Kidney (tissue), 14 donors: ENCODE measurements around the gene CARD11. TPM values are rescaled to one million over a fixed set of nuclear protein-coding genes. Genes with fewer than 3 reads are reported as not detected.

Source experiments
- DNase-seq, 5 donors: peaks; one replicate each; pipeline ENCODE4 v3.0.0-alpha.2; 2013 to 2020
- FAIRE-seq: peaks from 2 replicates; lab custom pipeline; 2012; peaks lifted over from hg19 to GRCh38; lab: Jason Lieb, UNC
- H3K27ac ChIP-seq, 2 donors: one replicate each; pipeline ENCODE4 v1.7.0; 2013; ENCODE audit warnings: low read depth in 2 of 2, low read length in 2 of 2, inconsistent platforms in 1 of 2
- H3K27me3 ChIP-seq: one replicate; pipeline ENCODE4 v1.7.1; 2013; ENCODE audit warnings: low read length, inconsistent platforms; ENCODE audit not compliant: control insufficient read depth, insufficient read depth
- H3K36me3 ChIP-seq, 3 donors: one replicate each; pipeline versions ENCODE4 v1.7.0 to v1.7.1; 2013; ENCODE audit warnings: low read length in 3 of 3, control low read depth in 1 of 3, inconsistent platforms in 1 of 3; ENCODE audit not compliant: insufficient read depth in 3 of 3, control insufficient read depth in 2 of 3
- H3K4me1 ChIP-seq, 3 donors: one replicate each; pipeline versions ENCODE4 v1.7.0 to v1.7.1; 2013; ENCODE audit warnings: low read length in 3 of 3, inconsistent platforms in 1 of 3, low read depth in 1 of 3; ENCODE audit not compliant: control insufficient read depth in 2 of 3, insufficient read depth in 2 of 3
- H3K4me3 ChIP-seq, 3 donors: one replicate each; pipeline versions ENCODE4 v1.7.0 to v1.8.1; 2013; ENCODE audit warnings: low read length in 3 of 3, control low read depth in 1 of 3, inconsistent platforms in 1 of 3
- H3K9ac ChIP-seq, 3 donors: one replicate each; pipeline versions ENCODE4 v1.7.0 to v1.7.1; 2013; ENCODE audit warnings: low read length in 3 of 3, control low read depth in 1 of 3, inconsistent platforms in 1 of 3
- H3K9me3 ChIP-seq, 3 donors: one replicate each; pipeline versions ENCODE4 v1.7.0 to v1.7.1; 2013; ENCODE audit warnings: low read length in 3 of 3, control low read depth in 1 of 3, inconsistent platforms in 1 of 3; ENCODE audit not compliant: control insufficient read depth in 2 of 3, insufficient read depth in 1 of 3
- intact Hi-C: fragments of 100-400 bp; cut with DNase I; formaldehyde crosslinking; loops from one replicate; pipeline ENCODE4 v1.11.1; 2022
- polyA plus RNA-seq: library from polyadenylated mRNA; stranded (reverse); fragments of 350-450 nt; fragmentation: Illumina TruSeq; extraction: RNeasy Lipid Tissue Mini Kit (QIAGEN cat#74804); gene quantifications from one replicate; pipeline ENCODE4 v1.2.3, GENCODE V29; 2014; ENCODE audit warnings: low read depth, low replicate concordance; ENCODE audit not compliant: insufficient read depth
- total RNA-seq: library from RNA; stranded (reverse); fragmentation: NEBNext Ultra II Directional; extraction: Animal tissue kit (Norgen Biotek cat#: 25700); gene quantifications from one replicate; pipeline ENCODE4 v1.2.1, GENCODE V29; 2021
- TF ChIP-seq, protein P1 (sequence below): IDR thresholded peaks from 3 replicates; pipeline ENCODE4 v1.5.1; 2012; ENCODE audit warnings: mild to moderate bottlenecking, moderate library complexity, borderline replicate concordance; ENCODE audit not compliant: insufficient read depth; ENCODE audit errors: extremely low read depth
- donor health status: control.
- donor health status: control.
- donor health status: control.
- donor health status: control.
- donor health status: control.
- donor health status: DM: yes; HTN: yes; CAD: no.
- donor health status: Normal renal cell carcinoma (clear cell type).

CARD11 gene
- total and polyA plus RNA-seq, 2 donors from 2014 or later = 0.22 to 9.6 TPM

DNA sequence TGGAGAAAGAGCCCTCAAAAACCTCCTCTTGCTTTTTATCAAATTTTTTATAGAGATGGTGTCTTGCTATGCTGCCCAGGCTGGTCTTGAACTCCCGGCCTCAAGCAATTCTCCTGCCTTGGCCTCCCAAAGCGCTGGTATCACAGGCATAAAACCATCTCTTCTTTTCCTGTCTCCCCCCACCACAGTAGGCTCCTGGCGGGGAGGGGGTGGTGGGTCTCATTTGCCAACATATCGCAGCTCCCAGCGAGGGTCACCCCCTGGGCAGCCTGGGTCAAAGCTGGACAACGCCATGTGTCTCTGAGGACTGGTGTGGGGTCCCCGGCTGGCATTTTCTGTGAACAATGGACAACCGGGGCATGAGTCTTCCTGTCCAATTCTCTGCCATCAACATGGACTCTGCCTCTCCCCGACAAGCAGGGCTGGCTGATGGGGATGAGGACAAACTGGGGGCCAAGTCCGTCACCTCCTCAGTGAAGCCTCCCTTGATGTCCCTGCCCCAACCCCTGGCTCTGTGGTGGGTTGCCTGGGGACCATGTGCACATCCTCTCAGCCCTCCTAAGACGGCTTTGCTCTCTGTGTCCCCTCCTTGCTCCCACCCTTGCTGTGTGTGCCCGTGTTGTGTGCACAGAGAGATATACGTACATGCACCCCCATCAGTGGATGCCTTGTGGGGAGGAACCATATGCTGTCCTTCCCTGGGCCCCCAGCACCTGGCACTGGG is 113.2 kb downstream of the CARD11 start:
- DNase-seq (peak in 2 of 5 donors; percentile 24 to 39), FAIRE-seq (no peak)
- Histone ChIP-seq H3K4me3 (no peak overlapping the region), H3K9ac (no peak overlapping the region), H3K36me3 (no peaks in the 10 kb centered on the region), H3K9me3 (no peaks in the 10 kb centered on the region), H3K27ac (no peak overlapping the region), H3K4me1 (no peaks in the 10 kb centered on the region), H3K27me3 (no peaks in the 10 kb centered on the region)
- intact Hi-C loops = no loop called here
- TF ChIP-seq, protein P1, sequence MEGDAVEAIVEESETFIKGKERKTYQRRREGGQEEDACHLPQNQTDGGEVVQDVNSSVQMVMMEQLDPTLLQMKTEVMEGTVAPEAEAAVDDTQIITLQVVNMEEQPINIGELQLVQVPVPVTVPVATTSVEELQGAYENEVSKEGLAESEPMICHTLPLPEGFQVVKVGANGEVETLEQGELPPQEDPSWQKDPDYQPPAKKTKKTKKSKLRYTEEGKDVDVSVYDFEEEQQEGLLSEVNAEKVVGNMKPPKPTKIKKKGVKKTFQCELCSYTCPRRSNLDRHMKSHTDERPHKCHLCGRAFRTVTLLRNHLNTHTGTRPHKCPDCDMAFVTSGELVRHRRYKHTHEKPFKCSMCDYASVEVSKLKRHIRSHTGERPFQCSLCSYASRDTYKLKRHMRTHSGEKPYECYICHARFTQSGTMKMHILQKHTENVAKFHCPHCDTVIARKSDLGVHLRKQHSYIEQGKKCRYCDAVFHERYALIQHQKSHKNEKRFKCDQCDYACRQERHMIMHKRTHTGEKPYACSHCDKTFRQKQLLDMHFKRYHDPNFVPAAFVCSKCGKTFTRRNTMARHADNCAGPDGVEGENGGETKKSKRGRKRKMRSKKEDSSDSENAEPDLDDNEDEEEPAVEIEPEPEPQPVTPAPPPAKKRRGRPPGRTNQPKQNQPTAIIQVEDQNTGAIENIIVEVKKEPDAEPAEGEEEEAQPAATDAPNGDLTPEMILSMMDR = no peak

DNA sequence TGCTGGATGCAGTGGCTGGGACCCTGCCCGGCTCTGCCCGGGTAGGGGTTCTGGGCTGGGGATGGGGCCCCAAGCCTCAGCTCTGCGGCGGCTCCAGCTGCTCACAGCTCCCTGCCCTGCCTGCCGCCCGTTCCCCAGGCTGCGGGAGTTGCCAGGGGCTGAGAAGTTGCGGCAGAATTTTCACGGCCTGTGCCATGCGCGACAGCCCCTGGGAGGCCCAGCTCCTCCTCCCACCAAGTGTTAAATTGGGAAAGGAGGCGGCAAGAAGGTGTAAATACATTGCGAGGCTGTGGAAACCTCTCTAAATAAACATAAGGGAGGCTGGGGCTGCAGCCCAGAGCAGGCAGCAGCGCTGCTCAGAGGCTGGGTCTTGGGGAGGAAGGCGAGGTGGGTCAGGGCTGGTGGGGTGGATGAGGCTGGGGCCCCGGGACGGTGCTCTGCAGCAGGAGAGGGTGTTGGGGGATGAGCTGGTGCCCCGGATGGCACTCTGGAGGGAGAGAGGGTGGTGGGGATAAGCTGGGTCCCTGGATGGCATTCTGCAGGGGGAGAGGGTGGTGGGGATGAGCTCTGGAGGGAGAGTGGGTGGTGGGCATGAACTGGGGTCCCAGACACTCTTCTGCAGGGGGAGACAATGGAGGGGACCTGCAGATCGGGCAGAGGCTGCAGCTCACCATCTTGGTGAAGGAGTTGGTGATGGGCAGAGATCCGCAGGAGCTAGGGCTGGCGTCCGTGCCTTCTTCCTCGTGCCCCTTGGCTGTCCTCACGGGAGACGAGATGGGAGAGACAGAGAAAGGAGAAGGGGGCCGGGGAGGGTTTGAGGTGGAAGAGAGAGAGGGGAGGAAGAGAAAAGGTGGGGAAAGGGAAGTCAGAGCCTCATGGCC is 114.1 kb downstream of the CARD11 start:
- intact Hi-C loops = no loop called here
- Histone ChIP-seq H3K4me1 (no peaks in the 10 kb centered on the region), H3K4me3 (no peak overlapping the region), H3K27me3 (no peaks in the 10 kb centered on the region), H3K27ac (no peak overlapping the region), H3K9me3 (no peaks in the 10 kb centered on the region), H3K9ac (no peak overlapping the region), H3K36me3 (no peaks in the 10 kb centered on the region)
- FAIRE-seq = no peak
- DNase-seq = peak in 2 of 5 donors; percentile 42 to 52
- TF ChIP-seq, protein P1 = no peak

GRCh38 chr7:2928613-2929311 is 114.9 kb downstream of the CARD11 start:
- TF ChIP-seq, protein P1 = no peak
- no peak for FAIRE-seq

More at GRCh38 chr7:2928613-2929311, 114.9 kb downstream of the CARD11 start:
- no peak overlapping the region for H3K4me3 ChIP-seq
- no peaks in the 10 kb centered on the region for H3K9me3 ChIP-seq
- intact Hi-C loops = no loop called here
- H3K27ac ChIP-seq = no peak overlapping the region
- no peak overlapping the region for H3K9ac ChIP-seq
- no peaks in the 10 kb centered on the region for H3K36me3 ChIP-seq
- no peaks in the 10 kb centered on the region for H3K27me3 ChIP-seq
- DNase-seq = peak; percentile 47 to 75 (median 49)
- no peaks in the 10 kb centered on the region for H3K4me1 ChIP-seq
